ENCODE results near the gene TPST1. TPM values are rescaled to one million over a fixed set of nuclear protein-coding genes. Genes with fewer than 3 reads are reported as not detected.
"Not testable (repeated sequence)": the region's sequence is repeated elsewhere in the genome, so short reads cannot be mapped to it uniquely, and the experiment has no call there.

TPST1 gene
- total RNA-seq, 1 donor from 2014 or later, result 31.7 TPM

GRCh38 chr7:66188645-66189044 lies 16.5 kb upstream of the TPST1 start:
- no peak for DNase-seq (ENCODE audit: low read depth, low spot score)

- no peak for DNase-seq (ENCODE audit: low read depth, low spot score)
These were observed 15.2 kb upstream of the TPST1 start for GRCh38 chr7:66189695-66190503.

GRCh38 chr7:66190504-66190857 lies 14.7 kb upstream of the TPST1 start:
- DNase-seq (ENCODE audit: low read depth, low spot score), result no peak

GRCh38 chr7:66193146-66193725 lies 11.9 kb upstream of the TPST1 start:
- no peak for DNase-seq (ENCODE audit: low read depth, low spot score)

GRCh38 chr7:66198469-66198868 lies 6.7 kb upstream of the TPST1 start:
- DNase-seq (ENCODE audit: low read depth, low spot score), result no peak

GRCh38 chr7:66198956-66199355 lies 6.2 kb upstream of the TPST1 start:
- DNase-seq (ENCODE audit: low read depth, low spot score), result no peak

- no peak for DNase-seq (ENCODE audit: low read depth, low spot score)
These were observed 2.7 kb upstream of the TPST1 start for GRCh38 chr7:66202441-66202840.

GRCh38 chr7:66205741-66206090 lies 582 bp downstream of the TPST1 start:
- no peak for DNase-seq (ENCODE audit: low read depth, low spot score)

GRCh38 chr7:66206119-66206933 lies 1.2 kb downstream of the TPST1 start:
- no peak for DNase-seq (ENCODE audit: low read depth, low spot score)

GRCh38 chr7:66206934-66207240 lies 1.8 kb downstream of the TPST1 start:
- DNase-seq (ENCODE audit: low read depth, low spot score), result no peak

GRCh38 chr7:66207540-66207939 lies 2.4 kb downstream of the TPST1 start:
- no peak for DNase-seq (ENCODE audit: low read depth, low spot score)

GRCh38 chr7:66211429-66211828 lies 6.3 kb downstream of the TPST1 start:
- no peak for DNase-seq (ENCODE audit: low read depth, low spot score)

- DNase-seq (ENCODE audit: low read depth, low spot score), result no peak
These were observed 8.5 kb downstream of the TPST1 start for GRCh38 chr7:66213637-66214036.

- no peak for DNase-seq (ENCODE audit: low read depth, low spot score)
These were observed 11.6 kb downstream of the TPST1 start for GRCh38 chr7:66216687-66217086.

- no peak for DNase-seq (ENCODE audit: low read depth, low spot score)
These were observed 14.7 kb downstream of the TPST1 start for GRCh38 chr7:66219805-66220204.

GRCh38 chr7:66221442-66221841 lies 16.3 kb downstream of the TPST1 start:
- no peak for DNase-seq (ENCODE audit: low read depth, low spot score)

GRCh38 chr7:66227808-66228207 lies 22.7 kb downstream of the TPST1 start:
- no peak for DNase-seq (ENCODE audit: low read depth, low spot score)

- DNase-seq (ENCODE audit: low read depth, low spot score), result not testable (repeated sequence)
These were observed 26.4 kb downstream of the TPST1 start for GRCh38 chr7:66231326-66232216.

GRCh38 chr7:66233638-66234037 lies 28.5 kb downstream of the TPST1 start:
- DNase-seq (ENCODE audit: low read depth, low spot score), result no peak

- no peak for DNase-seq (ENCODE audit: low read depth, low spot score)
These were observed 31.7 kb downstream of the TPST1 start for GRCh38 chr7:66236713-66237303.
